ENCODE measurements around the gene CYFIP1. TPM values are rescaled to one million over a fixed set of nuclear protein-coding genes. Genes with fewer than 3 reads are reported as not detected.

Gene CYFIP1
- total RNA-seq, 1 donor from 2014 or later = 104 TPM

DNA sequence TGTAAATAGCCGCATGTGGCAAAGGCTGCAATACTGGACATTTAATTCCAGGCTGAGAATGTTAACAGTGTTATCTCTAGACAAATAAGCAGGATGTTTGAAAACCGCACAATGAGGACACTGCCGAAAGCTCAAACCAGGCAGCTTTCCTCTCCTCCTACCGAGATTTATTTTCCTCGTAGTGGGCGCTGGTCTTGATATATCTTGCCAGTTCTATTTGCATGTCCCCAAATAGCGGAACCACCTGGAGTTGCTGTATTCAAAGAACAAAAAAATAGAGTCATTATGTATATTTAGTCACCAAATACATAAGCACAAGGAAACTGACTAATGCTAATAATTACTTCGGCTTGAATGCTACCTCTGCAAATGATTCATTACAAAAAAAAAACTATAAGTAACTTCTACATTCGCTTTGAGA lies 46.5 kb downstream of the CYFIP1 start:
- H3K4me3 ChIP-seq (ENCODE audit: low read depth, low read length) = no peak overlapping the region
- TF ChIP-seq, protein P1, sequence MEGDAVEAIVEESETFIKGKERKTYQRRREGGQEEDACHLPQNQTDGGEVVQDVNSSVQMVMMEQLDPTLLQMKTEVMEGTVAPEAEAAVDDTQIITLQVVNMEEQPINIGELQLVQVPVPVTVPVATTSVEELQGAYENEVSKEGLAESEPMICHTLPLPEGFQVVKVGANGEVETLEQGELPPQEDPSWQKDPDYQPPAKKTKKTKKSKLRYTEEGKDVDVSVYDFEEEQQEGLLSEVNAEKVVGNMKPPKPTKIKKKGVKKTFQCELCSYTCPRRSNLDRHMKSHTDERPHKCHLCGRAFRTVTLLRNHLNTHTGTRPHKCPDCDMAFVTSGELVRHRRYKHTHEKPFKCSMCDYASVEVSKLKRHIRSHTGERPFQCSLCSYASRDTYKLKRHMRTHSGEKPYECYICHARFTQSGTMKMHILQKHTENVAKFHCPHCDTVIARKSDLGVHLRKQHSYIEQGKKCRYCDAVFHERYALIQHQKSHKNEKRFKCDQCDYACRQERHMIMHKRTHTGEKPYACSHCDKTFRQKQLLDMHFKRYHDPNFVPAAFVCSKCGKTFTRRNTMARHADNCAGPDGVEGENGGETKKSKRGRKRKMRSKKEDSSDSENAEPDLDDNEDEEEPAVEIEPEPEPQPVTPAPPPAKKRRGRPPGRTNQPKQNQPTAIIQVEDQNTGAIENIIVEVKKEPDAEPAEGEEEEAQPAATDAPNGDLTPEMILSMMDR (conservative IDR thresholded peaks at IDR 0.05; ENCODE audit: low read depth, low read length) = no peak
- DNase-seq (ENCODE audit: low read depth) = no peak

DNA sequence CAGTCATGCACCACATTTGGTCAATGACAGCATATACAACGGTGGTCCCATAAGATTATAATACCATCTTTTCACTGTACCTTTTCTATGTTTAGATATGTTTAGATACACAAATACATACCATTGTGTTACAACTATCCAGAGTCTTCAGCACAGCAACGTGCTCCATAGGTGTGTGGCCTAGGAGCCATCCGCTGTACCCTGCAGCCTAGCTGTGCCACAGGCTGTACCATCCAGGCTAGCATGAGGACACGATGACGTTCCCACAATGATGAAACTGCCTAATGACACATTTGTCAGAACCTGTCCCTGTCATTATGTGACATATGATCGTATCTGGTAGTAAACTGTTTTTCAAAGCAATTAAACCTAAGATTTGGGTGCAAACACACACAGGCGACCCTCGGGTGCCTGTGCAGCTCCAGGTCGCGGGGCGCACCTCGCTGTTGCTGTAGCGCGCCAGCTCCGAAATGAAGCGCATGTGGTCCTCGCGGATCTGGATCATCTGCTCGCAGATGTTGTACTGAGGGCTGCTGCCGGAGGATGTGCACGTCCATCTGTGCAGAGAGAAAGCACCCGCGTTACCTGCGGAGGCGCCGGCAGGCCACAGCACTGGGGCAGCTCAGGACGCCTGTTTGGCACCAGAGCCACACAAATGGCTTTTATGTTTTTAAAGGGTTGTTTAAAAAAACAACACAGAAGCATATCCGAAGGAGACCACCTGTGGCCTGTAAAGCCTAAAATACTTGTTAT lies 48.2 kb downstream of the CYFIP1 start:
- no peak overlapping the region for H3K4me3 ChIP-seq (ENCODE audit: low read depth, low read length)
- TF ChIP-seq, protein P1 (conservative IDR thresholded peaks at IDR 0.05; ENCODE audit: low read depth, low read length) = no peak
- DNase-seq (ENCODE audit: low read depth) = no peak

DNA sequence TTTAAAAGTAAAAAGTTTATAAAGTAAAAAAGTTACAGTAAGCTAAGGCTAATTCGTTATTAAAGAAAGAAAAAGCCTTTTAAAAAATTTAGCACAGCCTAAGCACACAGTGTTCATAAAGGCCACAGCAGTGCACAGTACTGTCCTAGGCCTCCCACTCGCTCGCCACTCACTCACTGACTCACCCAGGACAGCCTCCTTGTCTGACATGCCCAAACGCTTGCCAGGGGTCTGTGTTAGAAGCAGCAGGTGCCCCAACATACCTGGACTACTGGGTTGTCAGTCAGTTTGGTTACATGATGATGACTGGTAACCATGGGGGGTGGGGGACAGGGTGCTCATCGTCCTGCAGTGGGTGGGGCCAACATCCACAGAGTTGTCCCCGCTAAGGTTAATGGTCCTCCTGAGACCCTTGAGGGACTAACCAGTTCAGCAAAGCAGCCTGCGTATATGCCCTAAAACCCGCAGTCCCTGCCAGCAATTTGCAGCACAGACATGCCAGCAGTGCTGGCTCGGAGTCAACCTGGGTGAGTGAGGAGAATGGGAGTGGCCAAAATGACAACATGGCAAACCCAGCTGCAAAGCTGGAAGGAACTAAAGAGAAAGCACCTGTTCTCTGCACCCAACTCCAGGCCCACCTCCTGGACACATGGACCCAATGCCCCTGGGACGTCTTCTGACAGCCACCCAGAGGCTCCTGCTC lies 49.2 kb downstream of the CYFIP1 start:
- TF ChIP-seq, protein P1 (conservative IDR thresholded peaks at IDR 0.05; ENCODE audit: low read depth, low read length) = no peak
- H3K4me3 ChIP-seq (ENCODE audit: low read depth, low read length) = no peak overlapping the region
- DNase-seq (ENCODE audit: low read depth) = no peak

DNA sequence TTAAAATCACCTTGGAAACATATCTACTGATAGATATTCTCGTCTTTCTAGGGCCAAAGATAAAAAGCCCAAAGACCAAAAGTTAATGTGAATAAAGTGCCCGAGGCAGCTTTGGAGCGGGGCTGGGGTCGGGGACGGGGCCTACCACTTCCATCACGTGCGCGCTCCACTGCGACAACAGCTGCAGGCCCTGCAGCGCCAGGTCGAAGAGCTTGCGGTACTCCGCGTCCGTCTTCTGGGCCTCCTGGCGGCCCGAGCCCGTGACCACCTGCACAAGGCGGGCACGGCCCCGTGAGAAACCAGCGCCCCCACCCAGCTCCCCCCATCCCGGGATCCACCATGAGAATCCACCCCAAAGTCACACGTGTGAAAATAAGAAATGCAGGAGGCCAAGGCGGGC lies 52.4 kb downstream of the CYFIP1 start:
- no peak for DNase-seq (ENCODE audit: low read depth)
- TF ChIP-seq, protein P1 (conservative IDR thresholded peaks at IDR 0.05; ENCODE audit: low read depth, low read length) = no peak
- no peak overlapping the region for H3K4me3 ChIP-seq (ENCODE audit: low read depth, low read length)

DNA sequence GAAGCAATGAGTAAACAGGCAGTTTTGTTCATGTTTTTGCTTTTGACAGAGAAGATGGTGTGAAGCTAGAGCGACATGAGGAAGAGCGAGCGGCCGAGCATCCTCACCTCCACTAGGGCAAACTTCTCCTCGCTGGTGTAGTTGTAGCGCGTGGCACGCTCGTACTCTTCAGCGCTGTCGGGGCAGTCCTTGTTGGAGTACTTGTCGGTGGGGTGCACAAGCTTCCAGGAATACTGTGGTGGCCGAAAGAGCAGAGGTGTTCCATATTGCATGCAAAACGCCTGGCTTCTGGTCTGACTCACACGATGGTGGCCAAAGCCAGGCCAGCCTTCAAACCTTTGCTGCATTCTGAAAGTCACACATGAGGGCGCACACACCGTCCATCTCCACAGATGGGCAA lies 54.3 kb downstream of the CYFIP1 start:
- TF ChIP-seq, protein P1 (conservative IDR thresholded peaks at IDR 0.05; ENCODE audit: low read depth, low read length) = no peak
- no peak for DNase-seq (ENCODE audit: low read depth)
- no peak overlapping the region for H3K4me3 ChIP-seq (ENCODE audit: low read depth, low read length)

DNA sequence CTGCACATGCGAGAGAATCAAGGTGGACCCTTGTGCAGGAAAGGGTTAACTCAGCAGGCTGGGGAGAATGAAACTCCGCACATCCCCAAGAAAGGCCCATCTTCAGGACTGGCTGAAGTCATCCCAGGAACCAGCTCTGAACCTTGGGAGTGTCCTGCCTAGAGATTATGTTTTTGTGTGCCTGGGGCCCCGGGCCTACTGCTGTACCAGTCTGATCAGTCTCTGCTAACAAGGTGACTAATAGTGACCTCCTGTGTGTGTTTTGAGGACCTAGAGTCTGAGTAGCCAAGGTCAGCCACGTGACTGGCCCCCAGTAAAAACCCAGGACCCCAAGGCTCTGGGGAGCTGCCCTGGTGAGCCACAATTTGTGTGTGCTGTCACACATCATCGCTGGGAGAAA lies 58.2 kb downstream of the CYFIP1 start:
- TF ChIP-seq, protein P1 (conservative IDR thresholded peaks at IDR 0.05; ENCODE audit: low read depth, low read length) = no peak
- no peak overlapping the region for H3K4me3 ChIP-seq (ENCODE audit: low read depth, low read length)
- no peak for DNase-seq (ENCODE audit: low read depth)

All from epithelial cell of proximal tubule (primary cell).